Measurements from ENCODE around the gene TAPT1.

- TF ChIP-seq ZNF384 (IDR thresholded peaks at IDR 0.05) (no peak), ARNT (IDR thresholded peaks at IDR 0.05) (no peak), TARDBP (IDR thresholded peaks at IDR 0.05) (no peak)
Measured at GRCh38 chr4:16199093-16199492, 27.2 kb downstream of the TAPT1 start.

Data from HEK293T (cell line).